ENCODE data around the gene TRA2A. TPM values are rescaled to one million over a fixed set of nuclear protein-coding genes. Genes with fewer than 3 reads are reported as not detected.

TRA2A gene
- total and polyA plus RNA-seq, 2 of the 13 experiments (the other 11 are each of a cell fraction or from before 2014, with no cell fraction given), result 39.1 to 41.6 TPM

DNA sequence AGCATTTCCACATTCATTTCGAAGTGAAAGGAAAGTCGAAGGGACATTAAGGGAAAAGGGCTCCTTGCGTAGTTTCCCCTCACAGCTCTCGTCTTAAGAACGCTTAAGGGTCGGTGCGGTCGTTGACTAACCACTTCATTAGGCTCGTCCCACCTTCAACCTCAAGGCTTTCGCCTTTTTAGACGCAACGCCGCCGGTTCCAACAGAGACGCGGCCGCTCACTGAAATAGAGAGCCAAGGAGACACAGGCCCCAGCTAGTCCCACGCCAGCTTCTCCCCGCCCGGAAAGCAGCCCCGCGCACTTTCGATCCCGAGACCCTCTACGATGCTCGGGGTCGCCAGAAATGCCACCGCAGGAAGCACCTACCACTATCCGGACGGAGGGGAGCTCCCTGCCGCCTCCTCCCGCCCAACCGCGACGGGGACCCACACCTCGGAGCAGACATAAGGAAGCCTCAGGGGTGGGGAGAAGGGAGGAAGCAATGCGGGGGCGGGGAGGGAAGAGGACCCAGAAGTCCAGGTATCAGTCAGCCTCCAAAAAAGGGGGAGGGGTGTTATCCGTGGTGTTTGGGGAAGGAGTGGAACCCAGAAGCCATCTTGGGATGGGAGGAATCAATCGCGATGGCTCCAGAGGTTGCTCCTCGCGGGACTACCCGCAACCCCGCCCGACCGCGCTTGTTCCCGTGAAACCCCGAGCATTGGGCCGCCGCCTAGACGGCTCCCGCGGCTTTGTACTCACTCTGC lies 559 bp downstream of the TRA2A start (continued):
- TF ChIP-seq, protein P1, sequence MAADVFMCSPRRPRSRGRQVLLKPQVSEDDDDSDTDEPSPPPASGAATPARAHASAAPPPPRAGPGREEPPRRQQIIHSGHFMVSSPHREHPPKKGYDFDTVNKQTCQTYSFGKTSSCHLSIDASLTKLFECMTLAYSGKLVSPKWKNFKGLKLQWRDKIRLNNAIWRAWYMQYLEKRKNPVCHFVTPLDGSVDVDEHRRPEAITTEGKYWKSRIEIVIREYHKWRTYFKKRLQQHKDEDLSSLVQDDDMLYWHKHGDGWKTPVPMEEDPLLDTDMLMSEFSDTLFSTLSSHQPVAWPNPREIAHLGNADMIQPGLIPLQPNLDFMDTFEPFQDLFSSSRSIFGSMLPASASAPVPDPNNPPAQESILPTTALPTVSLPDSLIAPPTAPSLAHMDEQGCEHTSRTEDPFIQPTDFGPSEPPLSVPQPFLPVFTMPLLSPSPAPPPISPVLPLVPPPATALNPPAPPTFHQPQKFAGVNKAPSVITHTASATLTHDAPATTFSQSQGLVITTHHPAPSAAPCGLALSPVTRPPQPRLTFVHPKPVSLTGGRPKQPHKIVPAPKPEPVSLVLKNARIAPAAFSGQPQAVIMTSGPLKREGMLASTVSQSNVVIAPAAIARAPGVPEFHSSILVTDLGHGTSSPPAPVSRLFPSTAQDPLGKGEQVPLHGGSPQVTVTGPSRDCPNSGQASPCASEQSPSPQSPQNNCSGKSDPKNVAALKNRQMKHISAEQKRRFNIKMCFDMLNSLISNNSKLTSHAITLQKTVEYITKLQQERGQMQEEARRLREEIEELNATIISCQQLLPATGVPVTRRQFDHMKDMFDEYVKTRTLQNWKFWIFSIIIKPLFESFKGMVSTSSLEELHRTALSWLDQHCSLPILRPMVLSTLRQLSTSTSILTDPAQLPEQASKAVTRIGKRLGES (CRISPR knock-in tag; IDR thresholded peaks at IDR 0.05; ENCODE audit: borderline replicate concordance), result no peak
- TF ChIP-seq ZFYVE20 (CRISPR knock-in tag; IDR thresholded peaks at IDR 0.05; ENCODE audit: borderline replicate concordance, low read depth), result no peak
- TF ChIP-seq, protein P2, sequence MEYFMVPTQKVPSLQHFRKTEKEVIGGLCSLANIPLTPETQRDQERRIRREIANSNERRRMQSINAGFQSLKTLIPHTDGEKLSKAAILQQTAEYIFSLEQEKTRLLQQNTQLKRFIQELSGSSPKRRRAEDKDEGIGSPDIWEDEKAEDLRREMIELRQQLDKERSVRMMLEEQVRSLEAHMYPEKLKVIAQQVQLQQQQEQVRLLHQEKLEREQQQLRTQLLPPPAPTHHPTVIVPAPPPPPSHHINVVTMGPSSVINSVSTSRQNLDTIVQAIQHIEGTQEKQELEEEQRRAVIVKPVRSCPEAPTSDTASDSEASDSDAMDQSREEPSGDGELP (IDR thresholded peaks at IDR 0.05; ENCODE audit: borderline replicate concordance, low read depth), result no peak
- TF ChIP-seq, protein P3, sequence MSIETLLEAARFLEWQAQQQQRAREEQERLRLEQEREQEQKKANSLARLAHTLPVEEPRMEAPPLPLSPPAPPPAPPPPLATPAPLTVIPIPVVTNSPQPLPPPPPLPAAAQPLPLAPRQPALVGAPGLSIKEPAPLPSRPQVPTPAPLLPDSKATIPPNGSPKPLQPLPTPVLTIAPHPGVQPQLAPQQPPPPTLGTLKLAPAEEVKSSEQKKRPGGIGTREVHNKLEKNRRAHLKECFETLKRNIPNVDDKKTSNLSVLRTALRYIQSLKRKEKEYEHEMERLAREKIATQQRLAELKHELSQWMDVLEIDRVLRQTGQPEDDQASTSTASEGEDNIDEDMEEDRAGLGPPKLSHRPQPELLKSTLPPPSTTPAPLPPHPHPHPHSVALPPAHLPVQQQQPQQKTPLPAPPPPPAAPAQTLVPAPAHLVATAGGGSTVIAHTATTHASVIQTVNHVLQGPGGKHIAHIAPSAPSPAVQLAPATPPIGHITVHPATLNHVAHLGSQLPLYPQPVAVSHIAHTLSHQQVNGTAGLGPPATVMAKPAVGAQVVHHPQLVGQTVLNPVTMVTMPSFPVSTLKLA (IDR thresholded peaks at IDR 0.05), result no peak
- no peak for TF ChIP-seq GATAD1 (CRISPR knock-in tag; IDR thresholded peaks at IDR 0.05)
- TF ChIP-seq, protein P4, sequence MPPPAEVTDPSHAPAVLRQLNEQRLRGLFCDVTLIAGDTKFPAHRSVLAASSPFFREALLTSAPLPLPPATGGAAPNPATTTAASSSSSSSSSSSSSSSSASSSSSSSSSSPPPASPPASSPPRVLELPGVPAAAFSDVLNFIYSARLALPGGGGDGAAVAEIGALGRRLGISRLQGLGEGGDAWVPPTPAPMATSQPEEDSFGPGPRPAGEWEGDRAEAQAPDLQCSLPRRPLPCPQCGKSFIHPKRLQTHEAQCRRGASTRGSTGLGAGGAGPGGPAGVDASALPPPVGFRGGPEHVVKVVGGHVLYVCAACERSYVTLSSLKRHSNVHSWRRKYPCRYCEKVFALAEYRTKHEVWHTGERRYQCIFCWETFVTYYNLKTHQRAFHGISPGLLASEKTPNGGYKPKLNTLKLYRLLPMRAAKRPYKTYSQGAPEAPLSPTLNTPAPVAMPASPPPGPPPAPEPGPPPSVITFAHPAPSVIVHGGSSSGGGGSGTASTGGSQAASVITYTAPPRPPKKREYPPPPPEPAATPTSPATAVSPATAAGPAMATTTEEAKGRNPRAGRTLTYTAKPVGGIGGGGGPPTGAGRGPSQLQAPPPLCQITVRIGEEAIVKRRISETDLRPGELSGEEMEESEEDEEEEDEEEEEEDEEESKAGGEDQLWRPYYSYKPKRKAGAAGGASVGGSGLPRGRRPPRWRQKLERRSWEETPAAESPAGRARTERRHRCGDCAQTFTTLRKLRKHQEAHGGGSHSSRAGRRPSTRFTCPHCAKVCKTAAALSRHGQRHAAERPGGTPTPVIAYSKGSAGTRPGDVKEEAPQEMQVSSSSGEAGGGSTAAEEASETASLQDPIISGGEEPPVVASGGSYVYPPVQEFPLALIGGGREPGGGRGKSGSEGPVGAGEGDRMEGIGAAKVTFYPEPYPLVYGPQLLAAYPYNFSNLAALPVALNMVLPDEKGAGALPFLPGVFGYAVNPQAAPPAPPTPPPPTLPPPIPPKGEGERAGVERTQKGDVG (CRISPR knock-in tag; IDR thresholded peaks at IDR 0.05; ENCODE audit: borderline replicate concordance), result no peak
- TF ChIP-seq, protein P5, sequence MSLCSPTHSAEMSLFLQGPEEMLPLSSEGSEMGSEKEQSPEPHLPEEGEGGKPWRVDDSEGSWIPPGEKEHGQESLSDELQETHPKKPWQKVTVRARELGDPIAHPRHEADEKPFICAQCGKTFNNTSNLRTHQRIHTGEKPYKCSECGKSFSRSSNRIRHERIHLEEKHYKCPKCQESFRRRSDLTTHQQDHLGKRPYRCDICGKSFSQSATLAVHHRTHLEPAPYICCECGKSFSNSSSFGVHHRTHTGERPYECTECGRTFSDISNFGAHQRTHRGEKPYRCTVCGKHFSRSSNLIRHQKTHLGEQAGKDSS (CRISPR knock-in tag; IDR thresholded peaks at IDR 0.05; ENCODE audit: borderline replicate concordance, low read depth), result no peak
- TF ChIP-seq, protein P6, sequence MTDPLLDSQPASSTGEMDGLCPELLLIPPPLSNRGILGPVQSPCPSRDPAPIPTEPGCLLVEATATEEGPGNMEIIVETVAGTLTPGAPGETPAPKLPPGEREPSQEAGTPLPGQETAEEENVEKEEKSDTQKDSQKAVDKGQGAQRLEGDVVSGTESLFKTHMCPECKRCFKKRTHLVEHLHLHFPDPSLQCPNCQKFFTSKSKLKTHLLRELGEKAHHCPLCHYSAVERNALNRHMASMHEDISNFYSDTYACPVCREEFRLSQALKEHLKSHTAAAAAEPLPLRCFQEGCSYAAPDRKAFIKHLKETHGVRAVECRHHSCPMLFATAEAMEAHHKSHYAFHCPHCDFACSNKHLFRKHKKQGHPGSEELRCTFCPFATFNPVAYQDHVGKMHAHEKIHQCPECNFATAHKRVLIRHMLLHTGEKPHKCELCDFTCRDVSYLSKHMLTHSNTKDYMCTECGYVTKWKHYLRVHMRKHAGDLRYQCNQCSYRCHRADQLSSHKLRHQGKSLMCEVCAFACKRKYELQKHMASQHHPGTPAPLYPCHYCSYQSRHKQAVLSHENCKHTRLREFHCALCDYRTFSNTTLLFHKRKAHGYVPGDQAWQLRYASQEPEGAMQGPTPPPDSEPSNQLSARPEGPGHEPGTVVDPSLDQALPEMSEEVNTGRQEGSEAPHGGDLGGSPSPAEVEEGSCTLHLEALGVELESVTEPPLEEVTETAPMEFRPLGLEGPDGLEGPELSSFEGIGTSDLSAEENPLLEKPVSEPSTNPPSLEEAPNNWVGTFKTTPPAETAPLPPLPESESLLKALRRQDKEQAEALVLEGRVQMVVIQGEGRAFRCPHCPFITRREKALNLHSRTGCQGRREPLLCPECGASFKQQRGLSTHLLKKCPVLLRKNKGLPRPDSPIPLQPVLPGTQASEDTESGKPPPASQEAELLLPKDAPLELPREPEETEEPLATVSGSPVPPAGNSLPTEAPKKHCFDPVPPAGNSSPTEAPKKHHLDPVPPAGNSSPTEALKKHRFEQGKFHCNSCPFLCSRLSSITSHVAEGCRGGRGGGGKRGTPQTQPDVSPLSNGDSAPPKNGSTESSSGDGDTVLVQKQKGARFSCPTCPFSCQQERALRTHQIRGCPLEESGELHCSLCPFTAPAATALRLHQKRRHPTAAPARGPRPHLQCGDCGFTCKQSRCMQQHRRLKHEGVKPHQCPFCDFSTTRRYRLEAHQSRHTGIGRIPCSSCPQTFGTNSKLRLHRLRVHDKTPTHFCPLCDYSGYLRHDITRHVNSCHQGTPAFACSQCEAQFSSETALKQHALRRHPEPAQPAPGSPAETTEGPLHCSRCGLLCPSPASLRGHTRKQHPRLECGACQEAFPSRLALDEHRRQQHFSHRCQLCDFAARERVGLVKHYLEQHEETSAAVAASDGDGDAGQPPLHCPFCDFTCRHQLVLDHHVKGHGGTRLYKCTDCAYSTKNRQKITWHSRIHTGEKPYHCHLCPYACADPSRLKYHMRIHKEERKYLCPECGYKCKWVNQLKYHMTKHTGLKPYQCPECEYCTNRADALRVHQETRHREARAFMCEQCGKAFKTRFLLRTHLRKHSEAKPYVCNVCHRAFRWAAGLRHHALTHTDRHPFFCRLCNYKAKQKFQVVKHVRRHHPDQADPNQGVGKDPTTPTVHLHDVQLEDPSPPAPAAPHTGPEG (CRISPR knock-in tag; IDR thresholded peaks at IDR 0.05), result peak; percentile 86; the same call in 1 of the 2 replicates
- TF ChIP-seq PHF21A (CRISPR knock-in tag; IDR thresholded peaks at IDR 0.05), result no peak
- no peak for TF ChIP-seq ZNF446 (CRISPR knock-in tag; IDR thresholded peaks at IDR 0.05)
- no peak for TF ChIP-seq ZNF713 (CRISPR knock-in tag; IDR thresholded peaks at IDR 0.05)
- TF ChIP-seq ZNF335 (CRISPR knock-in tag; IDR thresholded peaks at IDR 0.05), result no peak

Measured in HepG2 (cell line).